ENCODE results near the gene CDK9. TPM values are rescaled to one million over a fixed set of nuclear protein-coding genes. Genes with fewer than 3 reads are reported as not detected.

CDK9 gene
- total RNA-seq, 1 donor from 2014 or later, result 44.4 TPM

GRCh38 chr9:127812011-127812410 lies 26.2 kb downstream of the CDK9 start:
- DNase-seq (no peak), ATAC-seq (ENCODE audit: poor library complexity) (no peak)
- intact Hi-C loops (cut with DNase I), result no loop called here

- ATAC-seq (ENCODE audit: poor library complexity), result no peak
- intact Hi-C loops (cut with DNase I), result no loop called here
- DNase-seq, result no peak
Measured at GRCh38 chr9:127812936-127813675, 27.3 kb downstream of the CDK9 start.

GRCh38 chr9:127813686-127814226 lies 27.9 kb downstream of the CDK9 start:
- DNase-seq, result no peak
- intact Hi-C loops (cut with DNase I), result no loop called here
- ATAC-seq (ENCODE audit: poor library complexity), result no peak

- no peak for ATAC-seq (ENCODE audit: poor library complexity)
- intact Hi-C loops (cut with DNase I), result no loop called here
Measured at GRCh38 chr9:127814619-127815511, 29.0 kb downstream of the CDK9 start.

GRCh38 chr9:127815512-127816361 lies 29.9 kb downstream of the CDK9 start:
- ATAC-seq (ENCODE audit: poor library complexity) (peak; percentile 3), DNase-seq (no peak)
- intact Hi-C loops (cut with DNase I), result no loop called here

More at GRCh38 chr9:127814619-127815511, 29.0 kb downstream of the CDK9 start:
- no peak for DNase-seq

- intact Hi-C loops (cut with DNase I), result no loop called here
- no peak for ATAC-seq (ENCODE audit: poor library complexity)
- no peak for DNase-seq
Measured at GRCh38 chr9:127816362-127816725, 30.5 kb downstream of the CDK9 start.

GRCh38 chr9:127816728-127817127 lies 30.9 kb downstream of the CDK9 start:
- DNase-seq (no peak), ATAC-seq (ENCODE audit: poor library complexity) (no peak)
- intact Hi-C loops (cut with DNase I), result no loop called here

GRCh38 chr9:127817881-127818434 lies 32.1 kb downstream of the CDK9 start:
- intact Hi-C loops (cut with DNase I), result no loop called here
- DNase-seq (no peak), ATAC-seq (ENCODE audit: poor library complexity) (peak; percentile 3)

- ATAC-seq (ENCODE audit: poor library complexity), result no peak
- intact Hi-C loops (cut with DNase I), result no loop called here
- DNase-seq, result no peak
Measured at GRCh38 chr9:127818574-127818973, 32.7 kb downstream of the CDK9 start.

GRCh38 chr9:127822108-127822507 lies 36.3 kb downstream of the CDK9 start:
- no peak for ATAC-seq (ENCODE audit: poor library complexity)
- intact Hi-C loops (cut with DNase I), result no loop called here

GRCh38 chr9:127825319-127826051 lies 39.7 kb downstream of the CDK9 start:
- ATAC-seq (ENCODE audit: poor library complexity), result peak; percentile 4
- intact Hi-C loops (cut with DNase I), result no loop called here
- peak; percentile 62 for DNase-seq

More at GRCh38 chr9:127822108-127822507, 36.3 kb downstream of the CDK9 start:
- DNase-seq, result no peak

- no peak for ATAC-seq (ENCODE audit: poor library complexity)
- no peak for DNase-seq
- intact Hi-C loops (cut with DNase I), result no loop called here
Measured at GRCh38 chr9:127826253-127826913, 40.5 kb downstream of the CDK9 start.

GRCh38 chr9:127828262-127829031 lies 42.6 kb downstream of the CDK9 start:
- ATAC-seq (ENCODE audit: poor library complexity) (peak; percentile 88), DNase-seq (peak; percentile 93)
- intact Hi-C loops (cut with DNase I), result no loop called here

- intact Hi-C loops (cut with DNase I), result no loop called here
- no peak for DNase-seq
- no peak for ATAC-seq (ENCODE audit: poor library complexity)
Measured at GRCh38 chr9:127829205-127829906, 43.5 kb downstream of the CDK9 start.

- no peak for ATAC-seq (ENCODE audit: poor library complexity)
- intact Hi-C loops (cut with DNase I), result no loop called here
- DNase-seq, result no peak
Measured at GRCh38 chr9:127832248-127832647, 46.4 kb downstream of the CDK9 start.

GRCh38 chr9:127833555-127833954 lies 47.7 kb downstream of the CDK9 start:
- DNase-seq (no peak), ATAC-seq (ENCODE audit: poor library complexity) (no peak)
- intact Hi-C loops (cut with DNase I), result no loop called here
